ENCODE data around the gene KIF7.

GRCh38 chr15:89652666-89653065 lies 2.6 kb downstream of the KIF7 start:
- no peak for TF ChIP-seq CTCF (IDR thresholded peaks at IDR 0.05; ENCODE audit: low read depth, low read length)
- no peak for TF ChIP-seq EZH2phosphoT487 (IDR thresholded peaks at IDR 0.05; ENCODE audit: low read depth)
